Uterus (tissue), 4 donors: Measurements from ENCODE around the gene CAMK2A. TPM values are rescaled to one million over a fixed set of nuclear protein-coding genes. Genes with fewer than 3 reads are reported as not detected.

ENCODE experiments used
- DNase-seq, 2 donors: peaks; one replicate each; pipeline ENCODE4 v3.0.0-alpha.2; 2019 to 2020
- H3K27ac ChIP-seq, 2 donors: fragments of 200-600 bp; sonication (generic); 1 replicate in 1 of 2; 2 replicates in 1 of 2; pipeline ENCODE4 v1.5.1; 2016 to 2018
- H3K27me3 ChIP-seq, 2 donors: fragments of 200-600 bp; sonication (generic); one replicate each; pipeline ENCODE4 v1.5.1; 2018 to 2019; ENCODE audit warnings: control low read depth in 1 of 2
- H3K36me3 ChIP-seq, 2 donors: fragments of 200-600 bp; sonication (generic); one replicate each; pipeline ENCODE4 v1.5.1; 2019; ENCODE audit warnings: control low read depth in 1 of 2
- H3K4me1 ChIP-seq, 2 donors: fragments of 200-600 bp; sonication (generic); one replicate each; pipeline ENCODE4 v1.5.1; 2018 to 2019; ENCODE audit warnings: control low read depth in 1 of 2
- H3K4me3 ChIP-seq, 2 donors: fragments of 200-600 bp; sonication (generic); 1 replicate in 1 of 2; 2 replicates in 1 of 2; pipeline ENCODE4 v1.5.1; 2018 to 2019; ENCODE audit warnings: mild to moderate bottlenecking in 1 of 2
- H3K9me3 ChIP-seq, 2 donors: fragments of 200-600 bp; sonication (generic); one replicate each; pipeline ENCODE4 v1.5.1; 2019; ENCODE audit warnings: control low read depth in 1 of 2
- POLR2A ChIP-seq, 2 donors: fragments of 450-650 bp; IDR thresholded peaks; one replicate each; pipeline ENCODE4 v1.6.1; 2016; ENCODE audit warnings: antibody characterized with exemption in 2 of 2, mild to moderate bottlenecking in 1 of 2, moderate library complexity in 1 of 2
- intact Hi-C: fragments of 100-400 bp; cut with DNase I; formaldehyde crosslinking; loops from one replicate; pipeline ENCODE4 v1.15.1; 2023; ENCODE audit warnings: low total_unique reads
- total RNA-seq, 4 donors: library from RNA; depleted of rRNA in 3 of 4; stranded (reverse); fragments of >200 nt in 3 of 4; gene quantifications; one replicate each; pipeline versions ENCODE4 v1.1.0 to v1.2.4, GENCODE V29; 2014 to 2023
- TF ChIP-seq, protein P1 (sequence below), 4 experiments: fragments of 200-600 bp in 2 of 4; fragments of 450-650 bp in 2 of 4; sonication (generic) in 2 of 4; IDR thresholded peaks; one replicate each; pipeline ENCODE4 v1.5.1; 2016 to 2019; ENCODE audit warnings: antibody characterized with exemption in 4 of 4, mild to moderate bottlenecking in 2 of 4, moderate library complexity in 1 of 4
- donor health status: DM: yes; HTN: yes; CAD: no.

Gene CAMK2A
- total RNA-seq, 4 donors from 2014 or later: under 0.01 to 23.7 (median 4.3) TPM

DNA sequence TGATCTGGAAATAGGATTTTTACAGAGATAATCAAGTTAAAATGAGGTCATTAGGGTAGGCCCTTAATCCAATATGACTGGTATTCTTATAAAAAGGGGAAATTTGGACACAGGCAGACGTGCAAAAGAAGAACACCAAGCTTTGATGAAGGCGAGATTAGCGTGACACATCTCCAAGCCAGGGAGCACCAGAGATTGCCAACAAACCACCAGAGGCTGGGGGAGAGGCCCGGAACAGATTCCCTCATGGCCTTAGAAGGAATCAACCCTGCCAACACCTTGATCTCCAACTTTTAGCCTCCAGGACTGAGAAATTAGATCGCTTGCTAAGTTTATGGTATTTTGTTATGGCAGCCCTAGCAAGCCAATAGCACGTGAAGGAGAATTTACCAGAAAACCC is 23.9 kb upstream of the CAMK2A start:
- Histone ChIP-seq H3K27ac (peak overlapping the region; percentile 54 to 64), H3K4me3 (no peak overlapping the region), H3K36me3 (no peaks in the 10 kb centered on the region), H3K9me3 (no peaks in the 10 kb centered on the region), H3K4me1 (peaks cover 0 to 6% of the 10 kb centered on the region in 2 donors), H3K27me3 (no peaks in the 10 kb centered on the region)
- no peak for DNase-seq
- TF ChIP-seq, protein P1, sequence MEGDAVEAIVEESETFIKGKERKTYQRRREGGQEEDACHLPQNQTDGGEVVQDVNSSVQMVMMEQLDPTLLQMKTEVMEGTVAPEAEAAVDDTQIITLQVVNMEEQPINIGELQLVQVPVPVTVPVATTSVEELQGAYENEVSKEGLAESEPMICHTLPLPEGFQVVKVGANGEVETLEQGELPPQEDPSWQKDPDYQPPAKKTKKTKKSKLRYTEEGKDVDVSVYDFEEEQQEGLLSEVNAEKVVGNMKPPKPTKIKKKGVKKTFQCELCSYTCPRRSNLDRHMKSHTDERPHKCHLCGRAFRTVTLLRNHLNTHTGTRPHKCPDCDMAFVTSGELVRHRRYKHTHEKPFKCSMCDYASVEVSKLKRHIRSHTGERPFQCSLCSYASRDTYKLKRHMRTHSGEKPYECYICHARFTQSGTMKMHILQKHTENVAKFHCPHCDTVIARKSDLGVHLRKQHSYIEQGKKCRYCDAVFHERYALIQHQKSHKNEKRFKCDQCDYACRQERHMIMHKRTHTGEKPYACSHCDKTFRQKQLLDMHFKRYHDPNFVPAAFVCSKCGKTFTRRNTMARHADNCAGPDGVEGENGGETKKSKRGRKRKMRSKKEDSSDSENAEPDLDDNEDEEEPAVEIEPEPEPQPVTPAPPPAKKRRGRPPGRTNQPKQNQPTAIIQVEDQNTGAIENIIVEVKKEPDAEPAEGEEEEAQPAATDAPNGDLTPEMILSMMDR (IDR thresholded peaks at IDR 0.05): no peak
- no peak for TF ChIP-seq POLR2A (IDR thresholded peaks at IDR 0.05)
- intact Hi-C loops: no loop called here

DNA sequence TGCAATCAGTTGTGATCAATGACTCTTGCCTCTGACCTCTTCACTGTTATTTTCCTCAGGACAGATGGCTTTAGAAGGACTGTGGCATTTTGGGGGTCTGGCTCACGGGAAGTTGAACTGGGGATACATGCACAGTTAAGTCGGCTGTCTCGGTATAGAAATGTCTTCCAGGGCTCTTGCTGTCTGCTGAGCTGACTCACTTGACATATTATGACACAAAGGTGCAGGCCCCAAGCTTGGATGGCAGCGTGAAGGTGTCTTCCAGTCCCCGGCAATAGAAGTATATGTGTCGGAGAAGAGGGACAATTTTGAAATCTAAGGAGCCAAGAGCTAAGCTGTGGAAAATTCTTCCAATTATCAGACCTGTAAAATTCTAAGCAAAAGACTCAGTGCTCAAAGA is 22.9 kb upstream of the CAMK2A start:
- Histone ChIP-seq H3K4me3 (no peak overlapping the region), H3K9me3 (no peaks in the 10 kb centered on the region), H3K36me3 (no peaks in the 10 kb centered on the region), H3K27me3 (no peaks in the 10 kb centered on the region), H3K4me1 (peaks cover 0 to 2% of the 10 kb centered on the region in 2 donors), H3K27ac (no peak overlapping the region)
- intact Hi-C loops: no loop called here
- TF ChIP-seq POLR2A (IDR thresholded peaks at IDR 0.05): no peak
- TF ChIP-seq, protein P1 (IDR thresholded peaks at IDR 0.05): no peak
- no peak for DNase-seq

- DNase-seq: no peak
- Histone ChIP-seq H3K4me3 (no peak overlapping the region), H3K36me3 (no peaks in the 10 kb centered on the region), H3K9me3 (no peaks in the 10 kb centered on the region), H3K27me3 (no peaks in the 10 kb centered on the region), H3K4me1 (no peaks in the 10 kb centered on the region), H3K27ac (no peak overlapping the region)
- intact Hi-C loops: no loop called here
- no peak for TF ChIP-seq POLR2A (IDR thresholded peaks at IDR 0.05)
- TF ChIP-seq, protein P1 (IDR thresholded peaks at IDR 0.05): no peak
Observed at GRCh38 chr5:150311015-150311692, 21.6 kb upstream of the CAMK2A start.

- intact Hi-C loops: no loop called here
- TF ChIP-seq, protein P1 (IDR thresholded peaks at IDR 0.05): no peak
- no peak for TF ChIP-seq POLR2A (IDR thresholded peaks at IDR 0.05)
- no peak overlapping the region for H3K27ac ChIP-seq
Observed at GRCh38 chr5:150310246-150310645, 20.7 kb upstream of the CAMK2A start.

GRCh38 chr5:150309886-150310239 is 20.3 kb upstream of the CAMK2A start:
- intact Hi-C loops: no loop called here
- Histone ChIP-seq H3K4me1 (no peaks in the 10 kb centered on the region), H3K27me3 (no peaks in the 10 kb centered on the region), H3K36me3 (no peaks in the 10 kb centered on the region), H3K27ac (no peak overlapping the region), H3K9me3 (no peaks in the 10 kb centered on the region), H3K4me3 (no peak overlapping the region)
- TF ChIP-seq, protein P1 (IDR thresholded peaks at IDR 0.05): no peak
- no peak for TF ChIP-seq POLR2A (IDR thresholded peaks at IDR 0.05)
- no peak for DNase-seq

More at GRCh38 chr5:150310246-150310645, 20.7 kb upstream of the CAMK2A start:
- Histone ChIP-seq H3K36me3 (no peaks in the 10 kb centered on the region), H3K4me1 (no peaks in the 10 kb centered on the region), H3K27me3 (no peaks in the 10 kb centered on the region), H3K4me3 (no peak overlapping the region), H3K9me3 (no peaks in the 10 kb centered on the region)
- no peak for DNase-seq
